GM19023 (cell line): ENCODE measurements around the gene PEX11B.

Source experiments
- ATAC-seq: cut with Tn5 transposase; IDR thresholded peaks from one replicate; pipeline ENCODE4 v1.9.1; 2021; ENCODE audit warnings: mild to moderate bottlenecking, moderate library complexity; ENCODE audit not compliant: unreplicated experiment

The PEX11B gene

GRCh38 chr1:145912128-145912641 is 6.3 kb downstream of the PEX11B start:
- no peak for ATAC-seq

DNA sequence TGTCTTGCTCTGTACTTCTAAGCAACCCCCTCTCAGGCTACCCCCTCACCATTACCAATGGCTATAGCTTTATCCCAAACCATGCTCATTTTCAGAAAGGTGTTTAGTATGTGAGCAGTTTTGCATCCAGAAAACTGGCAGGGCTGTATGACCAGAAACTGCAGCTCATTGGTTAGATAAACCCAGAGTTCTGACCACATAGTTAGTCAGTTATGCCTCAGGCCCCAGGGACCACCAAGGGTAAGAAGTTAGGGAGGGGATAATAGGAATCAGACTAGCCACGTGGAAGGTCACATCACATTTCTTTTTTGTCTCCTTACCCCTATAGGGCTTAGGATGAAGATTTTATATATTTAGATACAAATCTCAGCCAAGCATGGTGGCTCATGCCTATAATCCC is 9.9 kb downstream of the PEX11B start:
- ATAC-seq: no peak

GRCh38 chr1:145906954-145907753 is 11.4 kb downstream of the PEX11B start:
- ATAC-seq: no peak

- no peak for ATAC-seq
These were observed 17.1 kb downstream of the PEX11B start for GRCh38 chr1:145901312-145902021.

- ATAC-seq: no peak
These were observed 19.8 kb downstream of the PEX11B start for GRCh38 chr1:145898756-145899155.

GRCh38 chr1:145897969-145898368 is 20.5 kb downstream of the PEX11B start:
- no peak for ATAC-seq

DNA sequence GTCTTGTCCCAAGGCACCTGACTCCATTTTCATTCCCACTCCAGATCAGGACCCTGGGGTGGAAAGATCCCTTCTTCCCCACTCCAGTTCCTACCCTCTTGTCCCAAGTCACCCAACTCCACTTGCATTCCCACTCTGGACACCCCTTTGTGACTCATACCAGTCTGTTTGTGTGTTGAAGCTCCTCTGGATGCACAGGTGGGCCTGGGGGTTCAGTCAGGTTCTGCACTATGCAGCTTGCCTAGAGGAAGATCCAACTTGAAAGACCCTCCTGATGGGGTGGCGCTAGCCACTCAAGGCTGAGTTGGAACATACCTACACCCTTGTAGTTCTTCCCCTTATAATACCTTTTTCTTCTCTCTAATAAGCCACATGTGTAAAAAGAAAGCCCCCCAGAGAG is 23.0 kb downstream of the PEX11B start:
- ATAC-seq: no peak

- no peak for ATAC-seq
These were observed 25.0 kb downstream of the PEX11B start for GRCh38 chr1:145893306-145894055.

- no peak for ATAC-seq
These were observed 25.9 kb downstream of the PEX11B start for GRCh38 chr1:145892486-145893087.

- no peak for ATAC-seq
These were observed 26.7 kb downstream of the PEX11B start for GRCh38 chr1:145891587-145892485.

DNA sequence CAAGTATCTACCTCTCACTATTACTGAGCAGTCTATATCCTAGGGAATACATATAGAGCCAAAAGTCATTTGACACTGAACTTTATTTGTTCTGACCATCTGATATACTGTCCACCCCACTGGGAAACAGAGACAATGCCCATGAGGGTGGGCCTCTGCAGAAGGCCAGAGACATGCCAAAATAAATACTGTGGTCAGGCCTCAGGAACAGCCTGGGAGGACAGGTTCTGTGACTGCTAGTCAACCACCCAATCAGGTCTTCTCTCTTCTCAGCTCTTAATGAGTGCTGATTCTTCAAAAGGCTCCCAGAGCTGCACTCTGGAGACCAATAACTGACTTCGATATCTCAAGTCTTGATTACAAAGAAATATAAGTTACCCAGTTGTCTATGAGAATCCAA is 27.4 kb downstream of the PEX11B start:
- no peak for ATAC-seq

DNA sequence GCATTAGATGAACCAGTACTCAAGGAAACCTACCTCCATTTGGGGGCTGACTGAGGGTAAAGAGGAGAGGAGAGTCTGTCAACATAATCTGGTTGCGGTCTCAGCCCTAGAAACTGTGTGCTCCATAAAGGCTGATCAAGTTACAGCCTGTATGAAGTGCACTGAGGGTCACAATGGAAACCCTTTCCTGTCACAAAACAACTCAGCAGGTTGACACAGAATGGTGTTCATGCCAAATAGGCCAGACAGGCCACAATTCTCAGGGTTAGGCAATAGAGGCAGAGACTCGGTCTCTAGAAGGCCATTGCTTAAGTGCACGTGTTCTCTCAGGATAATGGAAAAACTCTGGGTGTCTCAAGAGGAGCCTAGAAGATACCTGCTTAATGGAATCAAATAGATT is 28.8 kb downstream of the PEX11B start:
- ATAC-seq: no peak

DNA sequence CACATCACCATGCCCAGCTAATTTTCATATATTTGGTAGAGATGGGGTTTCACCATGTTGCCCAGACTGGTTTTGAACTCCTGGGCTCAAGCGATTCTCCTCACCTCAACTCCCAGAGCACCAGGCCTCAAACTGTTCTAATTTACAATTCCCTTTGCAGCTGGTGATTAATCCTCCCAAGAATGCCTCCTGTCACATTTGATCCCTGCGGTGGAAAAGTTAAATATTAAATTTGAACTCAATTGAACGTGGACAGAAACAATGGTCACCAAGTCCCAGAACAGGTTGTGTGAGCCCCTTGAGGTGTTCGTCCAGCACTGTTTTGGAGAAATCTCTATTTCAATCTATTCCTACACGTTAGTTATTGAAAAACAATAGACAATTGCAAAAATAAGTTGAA is 30.9 kb downstream of the PEX11B start:
- no peak for ATAC-seq

- ATAC-seq: no peak
These were observed 31.7 kb downstream of the PEX11B start for GRCh38 chr1:145886816-145887215.

DNA sequence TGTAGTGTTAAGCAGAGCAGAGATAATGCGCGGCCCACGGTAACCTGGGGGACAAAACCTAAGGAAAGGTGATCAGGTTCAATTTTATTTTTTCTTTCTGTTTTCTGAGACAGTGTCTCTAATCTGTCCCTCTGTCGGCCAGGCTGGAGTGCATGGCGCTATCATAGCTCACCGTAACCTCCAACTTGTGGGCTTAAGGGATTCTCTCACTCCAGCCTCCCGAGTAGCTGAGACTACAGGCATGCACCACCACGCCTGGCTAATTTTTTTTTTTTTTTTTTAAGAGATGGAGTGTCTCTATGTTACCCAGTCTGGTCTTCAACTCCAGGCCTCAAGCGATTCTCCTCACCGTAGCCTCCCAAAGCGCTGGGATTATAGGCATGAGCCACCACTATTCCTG is 32.1 kb downstream of the PEX11B start:
- ATAC-seq: no peak

GRCh38 chr1:145885738-145886287 is 32.7 kb downstream of the PEX11B start, which contains the start of gene ANKRD35:
ANKRD35 (minus strand) TSS chr1:145885866; CDS start chr1:145885758, 108 bp downstream.
- ATAC-seq: peak; percentile 99

DNA sequence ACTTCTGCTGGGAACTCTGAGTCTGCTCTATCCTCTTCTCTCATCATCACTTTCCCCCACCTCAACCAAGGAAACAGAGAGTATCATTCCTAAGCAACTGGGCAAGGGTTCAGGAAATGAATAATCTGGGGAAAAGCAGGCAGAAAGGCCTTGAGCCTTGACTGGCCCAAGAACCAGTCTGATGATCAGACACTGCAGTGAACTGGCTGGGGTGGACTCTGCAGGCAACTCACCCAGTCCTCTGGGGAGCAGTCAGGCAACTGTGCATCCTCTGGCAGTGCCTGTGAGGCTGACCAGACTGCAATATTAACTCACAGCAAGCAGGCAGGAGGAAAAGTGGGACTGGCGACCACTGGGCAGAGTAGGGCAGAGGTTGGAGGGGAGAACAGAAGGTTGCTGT is 33.8 kb downstream of the PEX11B start:
- ATAC-seq: no peak

DNA sequence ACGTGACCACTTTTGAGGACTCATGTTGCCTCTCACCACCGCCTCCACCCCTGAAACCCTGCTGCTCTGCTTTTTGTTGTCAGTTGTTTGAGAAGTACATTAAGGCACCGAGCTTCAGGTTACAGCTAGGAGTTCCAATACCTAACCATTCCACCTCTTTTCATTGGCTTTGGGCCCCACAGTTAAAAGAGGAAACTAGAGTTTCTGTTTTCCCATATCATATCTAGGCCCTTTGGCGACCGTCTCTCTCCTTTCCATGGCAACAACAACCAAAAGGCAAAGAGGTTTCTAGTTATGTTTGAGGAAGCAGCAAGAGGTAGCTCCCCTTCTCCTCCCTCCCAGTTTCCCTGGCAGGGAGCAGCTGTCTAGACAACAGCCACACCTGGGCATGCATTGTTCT is 38.7 kb downstream of the PEX11B start:
- no peak for ATAC-seq

GRCh38 chr1:145878724-145879123 is 39.8 kb downstream of the PEX11B start:
- no peak for ATAC-seq
